Activated B cell treated with CpG ODN at 0.5 μM for 24 hours (primary cell): Measurements from ENCODE around the gene FCHSD1. TPM values are rescaled to one million over a fixed set of nuclear protein-coding genes. Genes with fewer than 3 reads are reported as not detected.

Experiments
- ATAC-seq: fragments of 200-7000 bp; cut with Tn5 transposase; one replicate; pipeline ENCODE4 v1.10.0; 2021; ENCODE audit warnings: low read depth, mild to moderate bottlenecking, moderate library complexity
- CTCF ChIA-PET: fragments of 350-600 bp; sonication (Branson Sonifier 250); formaldehyde crosslinking; loops from one replicate; lab custom pipeline; 2021; ENCODE audit warnings: antibody characterized with exemption; lab: Charles Lee
- POLR2A ChIA-PET: fragments of 350-600 bp; sonication (Branson Sonifier 250); formaldehyde crosslinking; loops from one replicate; lab custom pipeline; 2021; ENCODE audit warnings: antibody characterized with exemption; lab: Charles Lee
- DNase-seq: peaks from one replicate; pipeline ENCODE4 v3.0.0; 2022
- H3K27ac Mint-ChIP-seq: one replicate; pipeline ENCODE4 v1.8.0; 2020; ENCODE audit warnings: mixed read lengths
- H3K27me3 Mint-ChIP-seq: one replicate; pipeline ENCODE4 v1.8.0; 2021; ENCODE audit warnings: mixed read lengths
- H3K36me3 Mint-ChIP-seq: one replicate; pipeline ENCODE4 v1.8.0; 2021; ENCODE audit warnings: low read depth, mixed read lengths
- H3K4me1 Mint-ChIP-seq: one replicate; pipeline ENCODE4 v1.8.0; 2021; ENCODE audit warnings: mixed read lengths
- H3K4me3 Mint-ChIP-seq: one replicate; pipeline ENCODE4 v1.8.0; 2020; ENCODE audit warnings: mild to moderate bottlenecking, mixed read lengths
- H3K9me3 Mint-ChIP-seq: one replicate; pipeline ENCODE4 v1.8.0; 2020; ENCODE audit warnings: mixed read lengths
- intact Hi-C: fragments of 100-400 bp; cut with micrococcal nuclease; formaldehyde crosslinking; loops from one replicate; pipeline ENCODE4 v1.15.1; 2024
- total RNA-seq: library from RNA; stranded (reverse); gene quantifications from 2 replicates; pipeline ENCODE4 v1.2.3, GENCODE V29; 2022
- TF ChIP-seq, protein P1 (sequence below): fragments of 200-600 bp; IDR thresholded peaks from one replicate; pipeline ENCODE4 v1.8.0; 2022; ENCODE audit warnings: antibody characterized with exemption, mild to moderate bottlenecking

FCHSD1 gene
- total RNA-seq, 1 donor from 2014 or later: 79.5 TPM

DNA sequence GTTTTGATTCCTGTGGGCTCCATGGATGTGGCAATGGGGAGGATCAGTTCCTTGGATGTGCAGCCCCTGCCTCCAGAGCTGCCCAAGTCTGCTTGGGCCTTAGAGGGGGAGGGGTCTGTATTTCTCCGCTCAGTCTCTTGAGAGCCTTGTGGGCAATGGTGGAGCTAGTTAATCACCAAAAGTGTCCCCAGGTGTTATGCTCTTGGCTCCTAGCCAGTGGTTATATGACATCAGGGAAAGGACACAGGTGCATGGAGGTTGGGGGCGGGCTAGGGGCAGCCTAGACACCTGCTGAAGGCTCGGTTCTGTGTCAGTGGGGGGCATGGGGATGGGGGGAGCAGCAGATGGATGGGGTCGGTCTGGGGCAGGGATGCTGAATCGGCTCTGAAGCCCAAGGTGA lies 43.3 kb upstream of the FCHSD1 start:
- H3K4me3 Mint-ChIP-seq: no peak overlapping the region
- TF ChIP-seq, protein P1, sequence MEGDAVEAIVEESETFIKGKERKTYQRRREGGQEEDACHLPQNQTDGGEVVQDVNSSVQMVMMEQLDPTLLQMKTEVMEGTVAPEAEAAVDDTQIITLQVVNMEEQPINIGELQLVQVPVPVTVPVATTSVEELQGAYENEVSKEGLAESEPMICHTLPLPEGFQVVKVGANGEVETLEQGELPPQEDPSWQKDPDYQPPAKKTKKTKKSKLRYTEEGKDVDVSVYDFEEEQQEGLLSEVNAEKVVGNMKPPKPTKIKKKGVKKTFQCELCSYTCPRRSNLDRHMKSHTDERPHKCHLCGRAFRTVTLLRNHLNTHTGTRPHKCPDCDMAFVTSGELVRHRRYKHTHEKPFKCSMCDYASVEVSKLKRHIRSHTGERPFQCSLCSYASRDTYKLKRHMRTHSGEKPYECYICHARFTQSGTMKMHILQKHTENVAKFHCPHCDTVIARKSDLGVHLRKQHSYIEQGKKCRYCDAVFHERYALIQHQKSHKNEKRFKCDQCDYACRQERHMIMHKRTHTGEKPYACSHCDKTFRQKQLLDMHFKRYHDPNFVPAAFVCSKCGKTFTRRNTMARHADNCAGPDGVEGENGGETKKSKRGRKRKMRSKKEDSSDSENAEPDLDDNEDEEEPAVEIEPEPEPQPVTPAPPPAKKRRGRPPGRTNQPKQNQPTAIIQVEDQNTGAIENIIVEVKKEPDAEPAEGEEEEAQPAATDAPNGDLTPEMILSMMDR: no peak
- DNase-seq: no peak
- POLR2A ChIA-PET: no interaction called here
- CTCF ChIA-PET: interaction anchor here (1.6 to 9.3 kb wide), 3 partner anchors 180 to 265 kb away, joined by 4 to 133 read pairs (median 109); partner anchors contain the start of genes PCDH1 and PCDH12
- ATAC-seq: no peak
- H3K36me3 Mint-ChIP-seq: no peaks in the 10 kb centered on the region
- H3K27me3 Mint-ChIP-seq: peaks cover 63% of the 10 kb centered on the region
- H3K27ac Mint-ChIP-seq: no peak overlapping the region
- peaks cover 11% of the 10 kb centered on the region for H3K4me1 Mint-ChIP-seq
- intact Hi-C loops: loop anchor here (5.0 kb wide), 1 partner anchor 1003 kb away; no protein-coding TSS in a partner anchor
- H3K9me3 Mint-ChIP-seq: no peaks in the 10 kb centered on the region

DNA sequence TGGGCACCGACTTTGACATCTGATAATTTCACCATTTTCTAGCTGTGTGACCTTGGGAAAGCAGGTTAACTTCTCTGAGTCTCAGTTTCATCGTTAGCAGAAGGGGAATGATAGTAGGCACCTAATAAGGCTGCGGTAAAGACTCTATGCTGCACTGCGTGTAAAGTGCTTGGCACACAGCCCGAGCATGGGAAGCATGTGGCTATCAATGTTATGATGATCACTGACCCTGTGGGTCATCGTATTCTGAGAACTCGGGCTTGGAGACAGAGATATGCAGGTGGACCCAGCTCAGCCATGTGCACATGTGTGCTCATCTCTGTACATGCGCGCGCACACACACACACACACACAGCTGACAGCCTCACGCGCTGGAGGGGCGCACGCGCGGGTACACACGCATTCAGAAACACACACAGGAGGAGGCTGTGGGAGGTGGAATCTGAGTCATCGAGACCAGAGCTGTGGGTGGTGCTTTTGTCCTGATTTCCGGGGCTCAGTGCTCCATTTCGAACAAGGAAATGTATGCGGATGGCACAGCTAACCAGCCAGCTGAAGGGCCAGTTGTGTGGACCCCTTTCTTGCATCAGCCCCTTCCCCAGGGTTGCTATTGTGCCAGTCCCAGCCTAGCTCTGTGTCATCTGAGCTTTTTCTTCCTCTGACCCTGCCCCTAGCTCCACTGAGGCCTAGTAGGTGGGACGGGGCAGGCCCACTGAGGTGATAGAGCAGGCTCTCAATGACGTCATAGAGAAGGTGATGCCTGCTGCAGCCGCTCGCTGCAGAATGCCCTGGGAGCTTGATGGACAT lies 41.9 kb upstream of the FCHSD1 start:
- CTCF ChIA-PET: interaction anchor here (0.9 to 9.3 kb wide), 19 partner anchors 10 to 451 kb away, joined by 3 to 133 read pairs (median 4); partner anchors contain the start of genes FCHSD1, GNPDA1, PCDH1 and PCDH12
- H3K27ac Mint-ChIP-seq: no peak overlapping the region
- H3K4me3 Mint-ChIP-seq: no peak overlapping the region

DNA sequence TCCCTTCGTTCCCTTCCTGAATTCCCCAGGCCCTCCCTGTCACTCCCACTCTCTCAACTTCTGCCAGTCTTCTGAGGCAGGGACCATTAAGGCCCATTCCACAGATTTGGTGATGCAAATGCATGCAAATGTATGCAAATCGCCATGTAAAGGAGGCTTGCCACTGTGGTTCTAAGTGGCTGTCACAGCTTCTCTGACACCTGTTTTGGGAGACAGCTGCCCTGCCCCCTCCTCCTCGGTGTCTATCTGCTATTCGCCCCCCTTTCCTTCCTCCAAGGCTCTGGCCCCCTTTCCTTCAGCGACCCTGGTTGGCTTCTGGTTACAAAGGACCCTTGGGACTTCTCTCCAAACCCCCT lies 41.3 kb upstream of the FCHSD1 start:
- ChIA-PET POLR2A (interaction anchor here (0.9 to 1.4 kb wide), 7 partner anchors 9 to 277 kb away, joined by 3 to 7 read pairs (median 4); partner anchors contain the start of genes DELE1, FCHSD1 and RNF14), CTCF (interaction anchor here (0.9 to 9.3 kb wide), 31 partner anchors 7 to 455 kb away, joined by 3 to 133 read pairs (median 5); partner anchors contain the start of genes DELE1, FCHSD1, GNPDA1 and PCDH1)
- Mint-ChIP-seq H3K4me1 (peaks cover 11% of the 10 kb centered on the region), H3K27me3 (peaks cover 55% of the 10 kb centered on the region), H3K27ac (no peak overlapping the region), H3K9me3 (no peaks in the 10 kb centered on the region), H3K4me3 (peak overlapping the region; percentile 47), H3K36me3 (no peaks in the 10 kb centered on the region)
- DNase-seq (no peak), ATAC-seq (no peak)
- TF ChIP-seq, protein P1: no peak
- intact Hi-C loops: loop anchor here (1.0 to 5.0 kb wide), 8 partner anchors 122 to 1005 kb away; partner anchors contain the start of gene RNF14

More for the DNA sequence above, 41.9 kb upstream of the FCHSD1 start:
- peaks cover 59% of the 10 kb centered on the region for H3K27me3 Mint-ChIP-seq
- H3K9me3 Mint-ChIP-seq: no peaks in the 10 kb centered on the region
- peaks cover 11% of the 10 kb centered on the region for H3K4me1 Mint-ChIP-seq
- POLR2A ChIA-PET: interaction anchor here (1.4 kb wide), 1 partner anchor 276 kb away, joined by 7 read pairs; the partner anchor contains the start of gene RNF14
- intact Hi-C loops: loop anchor here (1.0 to 5.0 kb wide), 8 partner anchors 121 to 1004 kb away; partner anchors contain the start of gene RNF14
- TF ChIP-seq, protein P1: no peak
- no peaks in the 10 kb centered on the region for H3K36me3 Mint-ChIP-seq
- ATAC-seq: no peak
- DNase-seq: no peak

DNA sequence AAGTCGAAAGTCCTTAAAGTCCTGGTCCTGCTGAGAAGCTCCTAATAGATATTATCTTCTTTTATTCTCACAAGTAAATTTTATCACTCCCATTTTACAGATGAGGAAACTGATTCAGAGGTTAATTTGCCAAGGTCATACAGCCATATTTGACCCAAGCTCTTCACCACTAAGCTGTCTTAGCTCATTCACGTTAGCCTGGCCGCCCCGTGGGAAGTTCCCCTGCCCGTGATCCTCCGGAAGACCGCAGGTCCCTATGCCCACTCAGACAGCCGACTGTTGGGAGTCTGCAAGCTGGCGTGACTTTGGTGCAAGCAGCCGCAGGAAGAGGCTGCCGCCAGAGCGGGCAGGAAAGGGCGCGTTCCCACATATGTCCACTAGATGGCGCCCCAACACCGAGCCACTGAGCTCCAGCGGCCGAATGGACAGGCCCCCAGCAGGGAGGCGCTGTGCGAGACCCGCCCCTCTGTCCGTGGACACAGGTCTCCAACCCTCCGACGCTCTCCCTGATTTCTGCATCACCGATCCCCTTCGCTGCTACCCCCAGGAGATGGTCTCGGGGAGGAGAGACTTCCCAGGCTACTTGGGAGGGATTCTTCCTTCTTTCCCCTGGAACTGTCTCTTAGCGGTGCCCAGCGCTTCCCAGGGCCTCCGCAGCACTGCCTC lies 40.8 kb upstream of the FCHSD1 start:
- ChIA-PET POLR2A (interaction anchor here (0.6 to 1.4 kb wide), 8 partner anchors 9 to 277 kb away, joined by 3 to 7 read pairs (median 4); partner anchors contain the start of genes DELE1, FCHSD1 and RNF14), CTCF (interaction anchor here (0.6 to 9.3 kb wide), 38 partner anchors 8 to 456 kb away, joined by 3 to 133 read pairs (median 4); partner anchors contain the start of genes DELE1, FCHSD1, GNPDA1 and PCDH1)
- intact Hi-C loops: loop anchor here (1.0 to 5.0 kb wide), 8 partner anchors 122 to 1005 kb away; partner anchors contain the start of gene RNF14
- ATAC-seq (peak; percentile 98), DNase-seq (peak; percentile 83)
- H3K27ac Mint-ChIP-seq: no peak overlapping the region
- H3K4me3 Mint-ChIP-seq: peak overlapping the region; percentile 47
- peaks cover 11% of the 10 kb centered on the region for H3K4me1 Mint-ChIP-seq
- no peaks in the 10 kb centered on the region for H3K9me3 Mint-ChIP-seq
- H3K36me3 Mint-ChIP-seq: no peaks in the 10 kb centered on the region
- TF ChIP-seq, protein P1: peak; percentile 81
- H3K27me3 Mint-ChIP-seq: peaks cover 52% of the 10 kb centered on the region
